Measurements from ENCODE around the gene SLC24A4.

The SLC24A4 gene

DNA sequence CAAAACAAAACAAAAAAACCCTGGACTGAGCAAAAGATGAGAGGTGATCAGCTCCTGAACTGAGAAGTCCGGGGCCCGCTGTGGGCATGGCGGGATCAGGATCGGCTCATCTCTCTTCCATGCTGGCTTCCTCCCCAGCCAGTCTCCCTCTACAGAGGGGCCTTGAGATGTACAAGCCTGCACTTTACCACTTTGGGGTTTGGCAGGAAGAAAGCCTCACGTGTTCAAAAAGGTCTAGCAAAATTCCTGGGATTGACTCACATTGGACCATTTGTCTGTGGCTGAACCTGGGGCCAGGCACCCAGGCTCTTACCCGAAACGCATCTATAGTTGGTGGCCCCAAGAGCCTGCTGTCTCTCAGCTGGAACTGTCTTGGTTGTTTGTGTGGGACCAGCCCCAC is 89.0 kb downstream of the SLC24A4 start:
- Histone ChIP-seq H3K4me3 (replicated peaks; ENCODE audit: low read depth, low read length) (no peak overlapping the region), H3K27me3 (replicated peaks; ENCODE audit: control insufficient read depth, insufficient read depth, low read length) (no peaks in the 10 kb centered on the region; the same call in 1 of the 2 replicates), H3K36me3 (ENCODE audit: control insufficient read depth, insufficient read depth, low read length) (no peaks in the 10 kb centered on the region)
- DNase-seq (ENCODE audit: extremely low read depth, insufficient read length), result no peak
- TF ChIP-seq, protein P1, sequence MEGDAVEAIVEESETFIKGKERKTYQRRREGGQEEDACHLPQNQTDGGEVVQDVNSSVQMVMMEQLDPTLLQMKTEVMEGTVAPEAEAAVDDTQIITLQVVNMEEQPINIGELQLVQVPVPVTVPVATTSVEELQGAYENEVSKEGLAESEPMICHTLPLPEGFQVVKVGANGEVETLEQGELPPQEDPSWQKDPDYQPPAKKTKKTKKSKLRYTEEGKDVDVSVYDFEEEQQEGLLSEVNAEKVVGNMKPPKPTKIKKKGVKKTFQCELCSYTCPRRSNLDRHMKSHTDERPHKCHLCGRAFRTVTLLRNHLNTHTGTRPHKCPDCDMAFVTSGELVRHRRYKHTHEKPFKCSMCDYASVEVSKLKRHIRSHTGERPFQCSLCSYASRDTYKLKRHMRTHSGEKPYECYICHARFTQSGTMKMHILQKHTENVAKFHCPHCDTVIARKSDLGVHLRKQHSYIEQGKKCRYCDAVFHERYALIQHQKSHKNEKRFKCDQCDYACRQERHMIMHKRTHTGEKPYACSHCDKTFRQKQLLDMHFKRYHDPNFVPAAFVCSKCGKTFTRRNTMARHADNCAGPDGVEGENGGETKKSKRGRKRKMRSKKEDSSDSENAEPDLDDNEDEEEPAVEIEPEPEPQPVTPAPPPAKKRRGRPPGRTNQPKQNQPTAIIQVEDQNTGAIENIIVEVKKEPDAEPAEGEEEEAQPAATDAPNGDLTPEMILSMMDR (IDR thresholded peaks at IDR 0.05; ENCODE audit: insufficient read depth, low read length, poor library complexity, severe bottlenecking), result no peak

DNA sequence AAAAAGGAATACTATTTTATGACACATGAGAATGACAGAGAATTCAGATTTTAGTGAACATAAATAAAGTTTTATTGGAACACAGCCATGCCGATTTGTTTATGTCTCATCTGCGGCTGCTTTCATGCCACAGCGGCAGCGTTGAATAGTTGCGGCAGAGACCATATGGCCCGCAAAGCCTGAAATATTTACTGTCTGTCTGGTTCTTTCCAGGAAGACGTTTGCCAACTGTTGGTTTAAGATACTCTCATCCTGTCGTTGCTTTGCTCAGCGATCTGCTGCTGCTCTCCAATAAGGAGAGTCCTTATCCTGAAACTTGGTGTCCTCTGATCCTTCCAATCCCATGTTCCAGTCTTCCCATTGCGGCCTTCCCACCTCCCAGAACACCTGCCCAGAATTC is 89.9 kb downstream of the SLC24A4 start:
- Histone ChIP-seq H3K27me3 (replicated peaks; ENCODE audit: control insufficient read depth, insufficient read depth, low read length) (no peaks in the 10 kb centered on the region; the same call in 1 of the 2 replicates), H3K36me3 (ENCODE audit: control insufficient read depth, insufficient read depth, low read length) (no peaks in the 10 kb centered on the region), H3K4me3 (replicated peaks; ENCODE audit: low read depth, low read length) (no peak overlapping the region)
- DNase-seq (ENCODE audit: extremely low read depth, insufficient read length), result no peak
- TF ChIP-seq, protein P1 (IDR thresholded peaks at IDR 0.05; ENCODE audit: insufficient read depth, low read length, poor library complexity, severe bottlenecking), result no peak

DNA sequence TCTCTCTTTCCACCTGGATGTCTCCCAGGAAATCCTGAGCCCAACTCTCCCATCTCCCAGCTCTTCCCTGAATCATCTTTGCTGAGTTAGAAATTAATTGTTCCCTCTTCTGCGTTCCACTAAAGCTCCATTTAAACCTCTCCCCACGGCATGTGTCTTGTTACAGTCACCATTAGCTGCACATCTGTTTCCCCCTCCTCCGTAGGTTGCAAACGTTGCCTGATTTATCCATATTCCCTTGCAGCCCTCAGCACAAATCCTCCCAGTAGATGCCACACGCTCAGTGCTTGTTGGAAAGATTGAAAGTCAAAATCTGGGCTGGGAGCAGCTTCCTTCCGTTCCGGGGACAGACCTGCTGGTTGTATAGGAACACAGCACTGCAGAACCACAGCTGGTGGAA is 90.4 kb downstream of the SLC24A4 start:
- no peak for DNase-seq (ENCODE audit: extremely low read depth, insufficient read length)
- Histone ChIP-seq H3K27me3 (replicated peaks; ENCODE audit: control insufficient read depth, insufficient read depth, low read length) (no peaks in the 10 kb centered on the region; the same call in 1 of the 2 replicates), H3K36me3 (ENCODE audit: control insufficient read depth, insufficient read depth, low read length) (no peaks in the 10 kb centered on the region), H3K4me3 (replicated peaks; ENCODE audit: low read depth, low read length) (no peak overlapping the region)
- TF ChIP-seq, protein P1 (IDR thresholded peaks at IDR 0.05; ENCODE audit: insufficient read depth, low read length, poor library complexity, severe bottlenecking), result no peak

DNA sequence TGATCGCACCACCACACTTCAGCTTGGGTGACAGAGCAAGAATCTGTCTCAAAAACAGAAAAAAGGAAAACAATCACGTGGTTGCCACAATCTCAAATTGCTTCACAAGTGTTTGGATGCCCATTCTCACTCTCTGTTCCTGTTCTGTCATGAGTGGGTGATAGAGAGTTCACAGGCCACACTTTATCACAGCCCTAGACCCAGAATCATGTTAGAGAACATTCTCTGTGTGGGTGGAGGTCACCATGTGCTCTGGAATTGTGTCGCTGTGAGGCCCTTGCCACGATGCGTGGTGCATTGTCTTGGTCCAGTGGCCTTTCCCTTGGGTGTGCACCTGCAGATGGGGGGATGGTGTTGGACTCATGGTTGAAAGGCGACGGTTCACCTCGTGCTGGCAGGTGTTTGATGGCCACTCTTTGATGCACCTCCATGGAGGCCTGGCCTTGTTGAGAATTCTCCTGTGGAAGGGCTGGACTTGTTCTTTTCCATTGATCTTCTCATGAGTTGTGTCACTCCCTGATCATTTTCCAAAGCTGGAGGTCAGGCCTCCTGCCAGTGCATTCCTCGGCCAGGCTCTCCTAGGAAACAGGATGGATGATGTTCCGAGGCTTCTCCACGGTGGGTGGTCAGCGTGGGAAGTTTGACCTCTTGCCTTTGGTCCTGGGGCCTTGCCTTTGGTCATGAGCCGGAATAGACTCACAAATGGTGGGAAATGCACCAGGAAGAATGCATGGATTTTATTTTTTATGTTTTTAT is 91.9 kb downstream of the SLC24A4 start:
- no peak for DNase-seq (ENCODE audit: extremely low read depth, insufficient read length)
- TF ChIP-seq, protein P1 (IDR thresholded peaks at IDR 0.05; ENCODE audit: insufficient read depth, low read length, poor library complexity, severe bottlenecking), result no peak

DNA sequence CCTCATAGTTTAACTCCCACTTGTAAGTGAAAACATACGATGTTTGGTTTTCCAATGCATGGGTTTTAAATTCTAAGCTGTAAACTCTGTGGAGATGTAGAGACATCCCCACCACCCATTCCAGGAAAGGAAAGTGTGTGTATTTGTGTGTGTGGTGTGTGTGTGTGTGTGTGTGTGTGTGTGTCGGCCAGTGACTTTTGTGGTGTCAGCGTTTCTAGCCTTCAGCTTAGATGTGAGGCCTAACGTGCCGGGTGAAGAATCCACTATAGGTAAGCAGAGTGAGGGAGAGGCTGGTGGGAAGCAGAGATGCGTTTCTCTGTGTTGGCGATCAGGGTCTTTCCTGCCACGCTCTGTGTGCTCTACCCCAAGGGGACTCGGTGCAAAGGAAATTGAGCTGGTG is 93.0 kb downstream of the SLC24A4 start:
- H3K27me3 ChIP-seq (replicated peaks; ENCODE audit: control insufficient read depth, insufficient read depth, low read length), result no peaks in the 10 kb centered on the region
- H3K4me3 ChIP-seq (replicated peaks; ENCODE audit: low read depth, low read length), result no peak overlapping the region
- TF ChIP-seq, protein P1 (IDR thresholded peaks at IDR 0.05; ENCODE audit: insufficient read depth, low read length, poor library complexity, severe bottlenecking), result no peak
- no peak for DNase-seq (ENCODE audit: extremely low read depth, insufficient read length)
- no peaks in the 10 kb centered on the region for H3K36me3 ChIP-seq (ENCODE audit: control insufficient read depth, insufficient read depth, low read length)

More for the DNA sequence above, 91.9 kb downstream of the SLC24A4 start:
- Histone ChIP-seq H3K36me3 (ENCODE audit: control insufficient read depth, insufficient read depth, low read length) (no peaks in the 10 kb centered on the region), H3K4me3 (replicated peaks; ENCODE audit: low read depth, low read length) (no peak overlapping the region), H3K27me3 (replicated peaks; ENCODE audit: control insufficient read depth, insufficient read depth, low read length) (no peaks in the 10 kb centered on the region)
